Thoracic aorta (tissue), 2 donors: ENCODE data around the gene RNF25. TPM values are rescaled to one million over a fixed set of nuclear protein-coding genes. Genes with fewer than 3 reads are reported as not detected.
A peak's percentile ranks its signal among the peaks of the same experiment; 100 is the strongest.

ENCODE experiments used
- ATAC-seq: fragments of 150-250 bp; one replicate; pipeline ENCODE4 v1.8.0; 2017; ENCODE audit warnings: low read depth; ENCODE audit not compliant: insufficient number of reproducible peaks, low FRiP score
- DNase-seq: peaks from one replicate; pipeline ENCODE4 v3.0.0-alpha.2; 2020; ENCODE audit warnings: low spot score
- H3K27ac ChIP-seq, 2 donors: fragments of 200-600 bp; sonication (generic); 1 replicate in 1 of 2; 2 replicates in 1 of 2; pipeline ENCODE4 v1.5.1; 2016; ENCODE audit warnings: mild to moderate bottlenecking in 2 of 2, moderate library complexity in 2 of 2
- H3K27me3 ChIP-seq: fragments of 200-600 bp; sonication (generic); replicated peaks from 2 replicates; pipeline ENCODE4 v1.6.0; 2016; ENCODE audit warnings: mild to moderate bottlenecking; ENCODE audit not compliant: insufficient read depth
- H3K36me3 ChIP-seq: fragments of 200-600 bp; sonication (generic); one replicate; pipeline ENCODE4 v1.5.1; 2016
- H3K4me1 ChIP-seq, 2 donors: fragments of 200-600 bp; sonication (generic); 1 replicate in 1 of 2; 2 replicates in 1 of 2; pipeline versions ENCODE4 v1.5.1 to v1.6.0; 2016; ENCODE audit warnings: low read depth in 2 of 2, mild to moderate bottlenecking in 1 of 2; ENCODE audit not compliant: control insufficient read depth in 1 of 2
- H3K4me3 ChIP-seq: fragments of 200-600 bp; sonication (generic); 2 replicates; pipeline ENCODE4 v1.5.1; 2016; ENCODE audit warnings: mild to moderate bottlenecking
- H3K9me3 ChIP-seq: fragments of 200-600 bp; sonication (generic); 2 replicates; pipeline ENCODE4 v1.5.1; 2016
- CTCF ChIP-seq: fragments of 200-600 bp; sonication (generic); IDR thresholded peaks from one replicate; pipeline ENCODE4 v1.5.1; 2019; ENCODE audit warnings: antibody characterized with exemption
- total RNA-seq, 2 donors: library from RNA; depleted of rRNA; stranded (reverse); fragments of >200 nt; gene quantifications; one replicate each; pipeline versions ENCODE4 v1.1.0 to v1.2.3, GENCODE V29; 2016

Gene RNF25
- total RNA-seq, 2 donors from 2014 or later: 19.0 to 30.3 TPM

- Histone ChIP-seq H3K36me3 (peaks cover 14% of the 10 kb centered on the region), H3K27me3 (no peaks in the 10 kb centered on the region), H3K9me3 (no peaks in the 10 kb centered on the region), H3K27ac (no peak overlapping the region), H3K4me3 (no peak overlapping the region), H3K4me1 (no peaks in the 10 kb centered on the region)
- ATAC-seq (no peak), DNase-seq (no peak)
- TF ChIP-seq CTCF: no peak
These were observed 7.3 kb upstream of the RNF25 start for GRCh38 chr2:218679119-218679518.

- H3K4me1 ChIP-seq: peaks cover 12 to 18% of the 10 kb centered on the region in 2 donors
- no peak for DNase-seq
- no peaks in the 10 kb centered on the region for H3K9me3 ChIP-seq
- peak overlapping the region; percentile 95 for H3K4me3 ChIP-seq
- H3K27me3 ChIP-seq: no peaks in the 10 kb centered on the region
- no peak for ATAC-seq
- H3K27ac ChIP-seq: peak overlapping the region; percentile 82 to 88
- H3K36me3 ChIP-seq: peaks cover 22% of the 10 kb centered on the region
- TF ChIP-seq CTCF: no peak
These were observed 627 bp downstream of the RNF25 start for GRCh38 chr2:218671097-218671653.

- Histone ChIP-seq H3K9me3 (no peaks in the 10 kb centered on the region), H3K27ac (no peak overlapping the region), H3K4me3 (no peak overlapping the region), H3K27me3 (no peaks in the 10 kb centered on the region), H3K36me3 (peaks cover 49% of the 10 kb centered on the region), H3K4me1 (peaks cover 0 to 8% of the 10 kb centered on the region in 2 donors)
- DNase-seq (no peak), ATAC-seq (no peak)
- no peak for TF ChIP-seq CTCF
These were observed 7.1 kb downstream of the RNF25 start for GRCh38 chr2:218664653-218665052.

GRCh38 chr2:218663901-218664300 is 7.9 kb downstream of the RNF25 start:
- no peak overlapping the region for H3K27ac ChIP-seq
- peaks cover 49% of the 10 kb centered on the region for H3K36me3 ChIP-seq
- H3K27me3 ChIP-seq: no peaks in the 10 kb centered on the region
- TF ChIP-seq CTCF: no peak
- no peak for DNase-seq
- H3K4me1 ChIP-seq: peaks cover 0 to 8% of the 10 kb centered on the region in 2 donors
- no peak for ATAC-seq
- H3K4me3 ChIP-seq: no peak overlapping the region
- no peaks in the 10 kb centered on the region for H3K9me3 ChIP-seq

GRCh38 chr2:218662827-218663226 is 9.0 kb downstream of the RNF25 start:
- DNase-seq (no peak), ATAC-seq (no peak)
- H3K27me3 ChIP-seq: no peaks in the 10 kb centered on the region
- no peaks in the 10 kb centered on the region for H3K9me3 ChIP-seq
- no peak overlapping the region for H3K4me3 ChIP-seq
- H3K36me3 ChIP-seq: peaks cover 47% of the 10 kb centered on the region
- H3K27ac ChIP-seq: no peak overlapping the region
- no peak for TF ChIP-seq CTCF
- peaks cover 3 to 19% of the 10 kb centered on the region in 2 donors for H3K4me1 ChIP-seq
